ENCODE measurements around the gene TIAM2.

The TIAM2 gene

GRCh38 chr6:155187994-155188706, 193.0 kb downstream of the TIAM2 start:
- no peak overlapping the region for H3K4me3 ChIP-seq (ENCODE audit: low read depth, low read length)
- peak; percentile 47 for DNase-seq (ENCODE audit: low read depth, low spot score)
- TF ChIP-seq, protein P1, sequence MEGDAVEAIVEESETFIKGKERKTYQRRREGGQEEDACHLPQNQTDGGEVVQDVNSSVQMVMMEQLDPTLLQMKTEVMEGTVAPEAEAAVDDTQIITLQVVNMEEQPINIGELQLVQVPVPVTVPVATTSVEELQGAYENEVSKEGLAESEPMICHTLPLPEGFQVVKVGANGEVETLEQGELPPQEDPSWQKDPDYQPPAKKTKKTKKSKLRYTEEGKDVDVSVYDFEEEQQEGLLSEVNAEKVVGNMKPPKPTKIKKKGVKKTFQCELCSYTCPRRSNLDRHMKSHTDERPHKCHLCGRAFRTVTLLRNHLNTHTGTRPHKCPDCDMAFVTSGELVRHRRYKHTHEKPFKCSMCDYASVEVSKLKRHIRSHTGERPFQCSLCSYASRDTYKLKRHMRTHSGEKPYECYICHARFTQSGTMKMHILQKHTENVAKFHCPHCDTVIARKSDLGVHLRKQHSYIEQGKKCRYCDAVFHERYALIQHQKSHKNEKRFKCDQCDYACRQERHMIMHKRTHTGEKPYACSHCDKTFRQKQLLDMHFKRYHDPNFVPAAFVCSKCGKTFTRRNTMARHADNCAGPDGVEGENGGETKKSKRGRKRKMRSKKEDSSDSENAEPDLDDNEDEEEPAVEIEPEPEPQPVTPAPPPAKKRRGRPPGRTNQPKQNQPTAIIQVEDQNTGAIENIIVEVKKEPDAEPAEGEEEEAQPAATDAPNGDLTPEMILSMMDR (IDR thresholded peaks at IDR 0.05; ENCODE audit: low read depth, low read length) = no peak
- in situ Hi-C loops (cut with HindIII; ENCODE audit: low sequenced_read_pairs) = no loop called here

DNA sequence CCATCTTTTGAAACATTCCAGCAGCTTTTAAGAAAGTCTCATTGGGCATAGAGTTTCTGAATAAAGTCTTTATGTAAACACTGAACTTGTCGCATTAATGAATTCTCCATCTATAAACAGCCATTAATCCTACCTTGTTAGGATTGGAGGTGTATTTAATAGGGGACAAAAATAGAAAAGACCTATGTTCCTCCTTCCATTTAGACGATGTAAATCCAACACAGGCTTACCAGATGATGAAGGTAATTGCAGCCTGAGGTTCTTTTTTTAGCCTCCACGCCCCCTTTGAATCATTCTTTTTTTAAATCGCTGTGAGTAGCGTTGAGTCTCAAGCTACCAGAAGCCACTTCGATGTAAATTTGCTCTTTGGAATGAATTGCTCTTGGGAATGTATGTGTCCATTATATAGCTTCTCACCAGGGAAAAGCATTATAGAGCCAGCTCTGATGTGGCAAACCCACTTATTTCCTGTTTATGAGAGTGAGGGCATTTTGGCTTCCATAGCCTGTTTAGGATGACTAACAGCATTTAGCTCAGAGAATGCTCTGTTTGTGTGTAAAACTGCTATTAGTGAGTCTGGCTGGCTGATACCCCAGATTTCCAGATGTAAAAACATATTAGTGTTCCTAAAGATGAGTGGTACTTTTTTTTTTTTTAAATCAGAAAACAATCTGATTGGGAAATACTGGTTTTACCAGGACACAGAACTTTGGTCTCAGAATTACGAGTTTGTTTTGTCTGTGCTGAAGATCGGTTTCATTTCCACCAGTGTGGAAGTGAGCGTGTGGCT, 193.8 kb downstream of the TIAM2 start:
- TF ChIP-seq, protein P1 (IDR thresholded peaks at IDR 0.05; ENCODE audit: low read depth, low read length) = no peak
- no peak overlapping the region for H3K4me3 ChIP-seq (ENCODE audit: low read depth, low read length)
- in situ Hi-C loops (cut with HindIII; ENCODE audit: low sequenced_read_pairs) = no loop called here
- DNase-seq (ENCODE audit: low read depth, low spot score) = peak; percentile 97

GRCh38 chr6:155190677-155191076, 195.6 kb downstream of the TIAM2 start:
- TF ChIP-seq, protein P1 (IDR thresholded peaks at IDR 0.05; ENCODE audit: low read depth, low read length) = no peak
- in situ Hi-C loops (cut with HindIII; ENCODE audit: low sequenced_read_pairs) = no loop called here
- H3K4me3 ChIP-seq (ENCODE audit: low read depth, low read length) = no peak overlapping the region
- no peak for DNase-seq (ENCODE audit: low read depth, low spot score)

DNA sequence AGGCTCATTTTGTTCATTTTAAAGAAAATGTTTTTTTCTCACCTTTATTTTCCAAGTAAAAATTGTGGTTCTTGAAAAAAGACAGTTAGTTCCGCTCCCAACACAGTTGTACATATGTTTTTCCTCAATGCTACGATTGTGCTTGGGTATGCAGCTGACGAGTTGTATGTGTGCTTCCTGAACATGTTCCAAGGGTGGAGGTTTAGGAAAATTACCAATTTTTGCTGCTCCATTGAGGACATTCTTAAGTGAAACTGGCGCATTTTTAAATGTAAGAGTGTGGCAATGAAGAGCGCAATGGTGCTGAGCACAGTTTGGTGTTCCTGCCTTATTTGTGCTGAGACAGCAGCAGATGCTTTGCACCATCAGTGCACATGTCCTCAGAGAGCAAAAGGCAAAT, 198.4 kb downstream of the TIAM2 start:
- TF ChIP-seq, protein P1 (IDR thresholded peaks at IDR 0.05; ENCODE audit: low read depth, low read length) = no peak
- no peak for DNase-seq (ENCODE audit: low read depth, low spot score)
- H3K4me3 ChIP-seq (ENCODE audit: low read depth, low read length) = no peak overlapping the region
- in situ Hi-C loops (cut with HindIII; ENCODE audit: low sequenced_read_pairs) = no loop called here

GRCh38 chr6:155194399-155194798, 199.3 kb downstream of the TIAM2 start:
- TF ChIP-seq, protein P1 (IDR thresholded peaks at IDR 0.05; ENCODE audit: low read depth, low read length) = no peak
- in situ Hi-C loops (cut with HindIII; ENCODE audit: low sequenced_read_pairs) = no loop called here
- DNase-seq (ENCODE audit: low read depth, low spot score) = no peak
- no peak overlapping the region for H3K4me3 ChIP-seq (ENCODE audit: low read depth, low read length)

- TF ChIP-seq, protein P1 (IDR thresholded peaks at IDR 0.05; ENCODE audit: low read depth, low read length) = no peak
- no peak for DNase-seq (ENCODE audit: low read depth, low spot score)
- H3K4me3 ChIP-seq (ENCODE audit: low read depth, low read length) = no peak overlapping the region
- in situ Hi-C loops (cut with HindIII; ENCODE audit: low sequenced_read_pairs) = no loop called here
Measured at GRCh38 chr6:155195903-155196302, 200.8 kb downstream of the TIAM2 start.
